Fibroblast of pulmonary artery (primary cell): ENCODE results near the gene ST6GALNAC3.

Experiments
- DNase-seq: peaks from one replicate; pipeline ENCODE4 v3.0.0-alpha.2; 2010; ENCODE audit warnings: low read depth
- H3K4me3 ChIP-seq: replicated peaks from 2 replicates; pipeline ENCODE4 v1.5.1; 2011; ENCODE audit warnings: low read depth, mild to moderate bottlenecking, control low read depth, low read length, moderate library complexity
- CTCF ChIP-seq: IDR thresholded peaks from 2 replicates; pipeline ENCODE4 v1.5.1; 2011; ENCODE audit warnings: mild to moderate bottlenecking, control low read depth, low read length, inconsistent platforms; ENCODE audit errors: missing control alignments

ST6GALNAC3 gene

GRCh38 chr1:76615253-76616035, 540.9 kb downstream of the ST6GALNAC3 start:
- DNase-seq, result no peak
- no peak overlapping the region for H3K4me3 ChIP-seq
- no peak for TF ChIP-seq CTCF

- no peak overlapping the region for H3K4me3 ChIP-seq
- no peak for DNase-seq
- no peak for TF ChIP-seq CTCF
Measured at GRCh38 chr1:76620371-76620770, 545.8 kb downstream of the ST6GALNAC3 start.

DNA sequence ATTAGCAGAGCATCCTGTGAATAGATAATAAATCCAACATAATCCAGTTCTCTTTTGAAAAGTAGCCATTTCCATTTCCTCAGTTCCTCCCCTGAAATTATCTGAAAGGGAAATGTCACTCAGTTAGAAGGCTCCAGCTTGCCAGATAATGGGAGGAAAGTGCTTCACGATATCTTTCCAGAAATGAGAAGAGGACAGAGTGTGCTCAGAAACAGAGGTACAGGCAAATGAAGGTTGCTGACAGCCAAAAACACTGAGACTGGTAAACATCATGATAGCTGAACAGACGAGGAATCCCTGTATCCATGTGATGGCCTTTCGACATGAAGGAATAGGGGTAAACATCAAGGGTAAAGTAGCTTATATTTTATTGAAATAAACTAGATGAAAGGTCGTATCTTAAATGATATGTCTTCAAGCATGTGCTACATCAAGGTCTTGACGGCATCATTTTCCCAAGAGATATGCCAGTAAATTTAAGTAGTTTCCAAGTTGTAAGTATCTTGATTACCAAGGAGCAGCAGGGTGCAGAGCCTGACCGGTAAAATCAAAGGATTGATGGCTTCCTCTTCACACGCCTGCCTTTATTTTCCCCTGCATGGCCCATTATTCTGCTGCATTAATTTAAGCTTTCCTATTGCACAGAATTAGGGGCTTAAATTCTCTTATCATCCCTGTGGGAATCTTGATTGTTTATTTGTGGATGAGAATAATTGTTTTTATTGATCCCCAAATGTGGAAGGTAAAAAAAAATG, 548.4 kb downstream of the ST6GALNAC3 start:
- no peak for DNase-seq
- H3K4me3 ChIP-seq, result no peak overlapping the region
- TF ChIP-seq CTCF, result no peak

DNA sequence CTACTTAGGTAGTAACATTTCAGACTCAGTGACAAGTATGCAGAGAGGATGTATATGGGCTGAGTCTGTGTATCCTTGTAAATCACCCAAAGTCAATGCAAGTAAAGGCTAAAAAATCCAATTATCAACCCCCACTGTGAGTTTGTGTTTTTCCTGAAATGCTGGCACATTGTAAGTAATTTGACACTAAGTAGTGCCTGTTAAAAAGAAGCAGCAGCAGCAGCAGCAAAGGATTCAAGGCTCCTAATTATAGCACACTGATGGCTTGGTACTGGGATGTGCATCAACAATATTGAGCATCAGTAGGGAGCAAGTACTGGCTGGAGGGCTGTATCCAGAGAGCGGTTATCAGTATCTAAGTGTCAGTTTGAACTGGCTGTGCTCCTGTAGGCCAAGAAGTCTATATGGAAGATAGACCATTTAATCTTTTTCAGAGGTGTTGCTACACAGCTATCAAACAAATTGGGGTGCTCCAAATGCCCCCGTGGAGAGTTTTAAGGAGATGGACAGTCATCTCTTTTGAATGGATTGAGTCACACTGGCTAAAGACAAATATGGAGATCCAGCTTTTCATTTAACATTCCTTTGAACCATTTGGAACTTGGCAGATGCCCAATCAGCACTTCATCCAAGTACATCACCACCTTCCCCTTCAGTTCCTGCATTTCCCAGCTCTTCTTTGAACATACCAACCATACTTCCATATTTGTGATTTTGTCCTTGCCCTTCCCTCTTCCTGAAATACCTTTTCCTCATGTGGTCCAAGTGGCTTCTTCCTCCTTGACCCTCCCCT, 551.5 kb downstream of the ST6GALNAC3 start:
- no peak for TF ChIP-seq CTCF
- DNase-seq, result peak; percentile 3
- H3K4me3 ChIP-seq, result no peak overlapping the region

- no peak for DNase-seq
- H3K4me3 ChIP-seq, result no peak overlapping the region
- TF ChIP-seq CTCF, result no peak
Measured at GRCh38 chr1:76627498-76627897, 553.0 kb downstream of the ST6GALNAC3 start.

DNA sequence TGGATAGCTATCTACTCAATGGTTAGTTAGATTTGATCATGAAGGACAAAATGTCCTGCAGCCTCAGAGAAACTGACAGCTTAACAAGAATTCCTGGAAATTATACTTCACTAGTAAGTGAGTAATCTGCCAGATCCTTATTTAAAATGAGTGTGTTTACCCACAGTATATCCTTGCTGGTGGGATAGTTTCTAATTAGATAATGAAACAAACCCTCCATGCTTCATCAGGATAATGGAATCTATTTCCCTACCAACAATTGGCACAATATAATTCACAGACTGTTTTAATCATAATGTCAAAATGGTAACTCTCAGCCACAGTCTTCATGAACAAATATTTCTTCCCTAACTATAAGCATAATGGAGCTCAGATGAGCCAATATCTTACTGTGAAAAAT, 553.4 kb downstream of the ST6GALNAC3 start:
- TF ChIP-seq CTCF, result no peak
- no peak for DNase-seq
- H3K4me3 ChIP-seq, result no peak overlapping the region
